Fibroblast of villous mesenchyme (primary cell): ENCODE data around the gene CCDC24. TPM values are rescaled to one million over a fixed set of nuclear protein-coding genes. Genes with fewer than 3 reads are reported as not detected.

Experiments used
- DNase-seq: peaks from one replicate; pipeline ENCODE4 v3.0.0-alpha.2; 2010; ENCODE audit warnings: low read depth
- H3K4me3 ChIP-seq: 2 replicates; pipeline ENCODE4 v1.5.1; 2011; ENCODE audit warnings: low read depth, mild to moderate bottlenecking, low read length
- total RNA-seq: library from RNA; depleted of rRNA; stranded (reverse); fragments of >200 nt; gene quantifications from 2 replicates; pipeline ENCODE4 v1.2.3, GENCODE V29; 2012
- TF ChIP-seq, protein P1 (sequence below): IDR thresholded peaks from 2 replicates; pipeline ENCODE4 v1.5.1; 2012; ENCODE audit warnings: low read depth, mild to moderate bottlenecking, low read length; ENCODE audit not compliant: insufficient read depth

CCDC24 gene
- total RNA-seq, 1 donor: 4.7 TPM

DNA sequence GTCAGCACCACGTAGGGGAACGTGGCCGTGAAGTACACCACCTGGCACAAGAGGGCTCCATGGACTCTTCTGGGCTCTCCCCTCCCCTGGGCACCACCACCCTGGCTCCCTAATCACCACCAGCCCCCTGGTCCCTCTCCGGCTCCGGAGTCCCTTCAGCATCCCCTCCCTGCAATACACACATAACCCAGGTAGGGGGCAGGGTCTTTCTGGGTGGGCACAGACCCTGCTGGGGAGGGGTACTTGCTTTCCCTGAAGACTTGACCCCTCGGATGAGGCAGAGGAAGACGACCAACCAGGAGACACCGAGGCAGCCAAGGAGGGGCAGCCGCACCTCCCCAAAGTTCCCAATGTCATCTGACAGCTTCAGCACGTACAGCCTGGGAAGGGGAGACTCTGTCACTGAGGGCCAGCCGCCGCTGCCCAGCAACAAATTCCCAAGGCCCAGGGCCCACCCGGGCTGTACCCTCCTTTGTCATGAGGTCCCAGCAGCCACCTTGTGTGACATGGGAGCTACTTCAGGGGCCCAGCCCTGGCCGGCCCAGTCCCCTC lies 11.3 kb downstream of the CCDC24 start:
- no peak overlapping the region for H3K4me3 ChIP-seq
- TF ChIP-seq, protein P1, sequence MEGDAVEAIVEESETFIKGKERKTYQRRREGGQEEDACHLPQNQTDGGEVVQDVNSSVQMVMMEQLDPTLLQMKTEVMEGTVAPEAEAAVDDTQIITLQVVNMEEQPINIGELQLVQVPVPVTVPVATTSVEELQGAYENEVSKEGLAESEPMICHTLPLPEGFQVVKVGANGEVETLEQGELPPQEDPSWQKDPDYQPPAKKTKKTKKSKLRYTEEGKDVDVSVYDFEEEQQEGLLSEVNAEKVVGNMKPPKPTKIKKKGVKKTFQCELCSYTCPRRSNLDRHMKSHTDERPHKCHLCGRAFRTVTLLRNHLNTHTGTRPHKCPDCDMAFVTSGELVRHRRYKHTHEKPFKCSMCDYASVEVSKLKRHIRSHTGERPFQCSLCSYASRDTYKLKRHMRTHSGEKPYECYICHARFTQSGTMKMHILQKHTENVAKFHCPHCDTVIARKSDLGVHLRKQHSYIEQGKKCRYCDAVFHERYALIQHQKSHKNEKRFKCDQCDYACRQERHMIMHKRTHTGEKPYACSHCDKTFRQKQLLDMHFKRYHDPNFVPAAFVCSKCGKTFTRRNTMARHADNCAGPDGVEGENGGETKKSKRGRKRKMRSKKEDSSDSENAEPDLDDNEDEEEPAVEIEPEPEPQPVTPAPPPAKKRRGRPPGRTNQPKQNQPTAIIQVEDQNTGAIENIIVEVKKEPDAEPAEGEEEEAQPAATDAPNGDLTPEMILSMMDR: peak; percentile 26
- DNase-seq: no peak

DNA sequence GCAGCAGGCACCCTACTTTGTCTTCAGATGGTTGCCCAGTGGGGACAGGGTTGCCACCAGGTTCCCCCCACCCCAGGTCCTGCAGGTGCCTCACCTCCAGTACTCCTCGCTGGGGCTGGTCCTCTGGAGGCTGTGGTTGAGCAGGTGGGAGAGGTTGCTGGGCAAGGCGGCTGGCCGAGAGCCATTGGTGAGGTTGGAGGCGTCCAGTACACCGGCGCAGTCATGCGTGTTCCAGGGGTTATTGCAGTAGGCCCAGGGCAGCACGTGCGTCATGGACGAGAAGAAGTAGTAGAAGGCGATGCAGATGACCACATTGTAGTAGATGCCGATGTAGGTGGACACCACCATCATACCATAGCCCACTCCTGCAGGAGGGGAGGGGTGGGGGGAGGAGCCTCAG lies 16.9 kb downstream of the CCDC24 start:
- TF ChIP-seq, protein P1: no peak
- H3K4me3 ChIP-seq: no peak overlapping the region
- no peak for DNase-seq

DNA sequence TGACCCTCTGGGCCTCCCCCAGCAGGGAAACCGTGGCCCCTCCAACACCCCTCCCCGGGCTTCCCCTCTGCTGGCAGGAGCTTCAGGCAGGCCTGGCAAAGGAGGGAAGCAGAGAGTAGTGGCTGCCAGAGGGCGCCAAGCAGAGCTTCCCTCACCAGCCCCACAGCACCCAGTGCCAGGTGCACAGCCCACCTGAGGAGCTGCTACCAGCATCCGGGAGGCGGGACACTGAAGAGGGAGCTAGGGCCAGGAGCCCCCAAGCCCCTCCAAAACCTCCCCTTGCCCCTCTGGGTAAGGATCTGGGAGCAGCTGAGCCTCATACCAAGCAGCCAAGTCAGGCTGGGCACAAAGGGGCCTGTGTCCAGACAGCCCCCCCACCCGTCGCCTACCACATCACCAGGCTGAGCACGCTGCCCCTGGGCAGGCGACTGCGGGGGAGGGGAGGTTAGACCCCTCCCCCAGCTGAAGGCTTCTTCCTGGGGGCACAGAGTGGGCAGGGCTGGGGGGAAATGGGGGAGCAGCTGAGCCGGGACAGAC lies 19.6 kb downstream of the CCDC24 start:
- H3K4me3 ChIP-seq: no peak overlapping the region
- DNase-seq: no peak
- TF ChIP-seq, protein P1: no peak

DNA sequence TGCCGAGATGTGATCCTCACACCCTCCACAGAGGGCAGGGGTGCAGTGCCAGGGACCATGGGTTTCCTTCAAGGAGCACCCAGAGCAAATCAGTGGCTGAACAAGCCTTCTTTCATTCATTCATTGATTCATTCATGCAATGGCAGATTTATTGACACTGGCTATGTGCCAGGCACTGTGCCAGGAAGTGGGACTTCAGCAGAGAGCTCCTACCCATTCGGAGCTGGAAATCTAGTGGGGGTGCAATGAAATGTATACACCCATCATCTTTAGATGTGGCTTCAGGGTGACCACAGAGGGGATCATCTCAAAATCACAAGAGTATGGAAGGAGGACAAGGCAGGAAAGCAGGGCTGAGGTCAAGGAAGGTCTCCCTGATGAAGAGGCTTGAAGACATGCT lies 21.0 kb downstream of the CCDC24 start:
- DNase-seq: no peak
- TF ChIP-seq, protein P1: no peak
- H3K4me3 ChIP-seq: no peak overlapping the region

DNA sequence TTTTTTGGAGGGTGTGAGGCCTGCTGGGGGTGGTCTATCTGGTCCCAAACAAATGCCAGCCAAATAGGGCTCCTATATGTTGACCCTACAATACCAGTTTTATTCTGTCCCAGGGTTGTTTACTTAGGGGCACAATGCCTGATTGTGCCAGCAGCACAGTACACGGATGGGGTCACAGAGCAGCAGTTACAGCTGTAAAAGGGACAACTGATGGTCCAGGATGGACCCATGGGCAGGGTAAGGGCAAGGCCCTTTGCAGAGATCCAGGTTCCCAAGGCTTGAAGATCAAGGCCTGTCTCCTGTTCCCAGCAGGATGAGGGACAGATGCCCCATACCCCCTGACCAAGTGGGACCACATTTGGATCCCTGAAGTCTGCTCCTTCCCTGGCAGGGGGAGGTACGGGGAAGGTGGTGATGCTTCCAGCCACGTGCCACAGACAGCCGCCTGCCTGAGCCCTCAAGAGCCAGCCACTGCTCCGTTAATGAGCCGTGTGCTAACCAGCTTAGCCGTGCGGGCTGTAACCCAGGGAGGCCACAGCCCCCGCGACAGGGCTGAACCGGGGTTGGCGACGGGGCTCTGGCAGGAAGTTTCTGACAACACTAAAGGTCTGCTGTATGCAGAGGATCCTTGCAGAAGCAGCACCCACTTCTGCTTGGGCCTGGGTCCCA lies 21.7 kb downstream of the CCDC24 start:
- no peak for DNase-seq
- no peak overlapping the region for H3K4me3 ChIP-seq
- TF ChIP-seq, protein P1: no peak

DNA sequence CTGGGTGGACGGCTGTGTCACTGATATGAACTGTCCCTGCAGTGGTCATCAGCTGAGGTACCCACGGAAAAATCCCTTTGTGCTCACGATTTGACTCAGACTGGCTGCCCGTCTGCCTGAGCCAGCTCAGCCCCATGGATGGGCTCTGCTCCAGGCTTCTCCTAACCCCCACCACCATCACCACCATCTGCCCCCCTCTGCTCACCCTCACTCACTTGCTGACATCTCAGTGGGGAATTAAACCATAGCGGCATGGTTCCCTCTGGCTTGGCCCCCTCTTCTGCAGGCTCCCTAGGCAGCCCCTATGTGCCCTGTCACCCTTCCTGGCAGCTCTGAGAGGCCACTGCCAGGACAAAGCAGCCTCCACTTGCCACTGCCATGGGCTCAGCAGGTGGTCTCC lies 22.6 kb downstream of the CCDC24 start:
- TF ChIP-seq, protein P1: no peak
- no peak for DNase-seq
- H3K4me3 ChIP-seq: no peak overlapping the region
